CD4-positive, alpha-beta T cell (primary cell): Measurements from ENCODE around the gene STIM1. TPM values are rescaled to one million over a fixed set of nuclear protein-coding genes. Genes with fewer than 3 reads are reported as not detected.

ENCODE experiments used
- ATAC-seq: fragments of 200-7000 bp; cut with Tn5 transposase; one replicate; pipeline ENCODE4 v1.10.0; 2022; ENCODE audit warnings: mild to moderate bottlenecking; ENCODE audit not compliant: poor library complexity
- CTCF ChIA-PET: fragments of 350-600 bp; sonication (Branson Sonifier 250); formaldehyde crosslinking; loops from one replicate; lab custom pipeline; 2021; ENCODE audit warnings: antibody characterized with exemption, inconsistent platforms; lab: Charles Lee
- POLR2A ChIA-PET: fragments of 350-600 bp; sonication (Branson Sonifier 250); formaldehyde crosslinking; loops from one replicate; lab custom pipeline; 2021; ENCODE audit warnings: antibody characterized with exemption, inconsistent platforms; lab: Charles Lee
- DNase-seq, 14 experiments: peaks; one replicate each; pipeline ENCODE4 v3.0.0-alpha.2; 2013 to 2020; ENCODE audit warnings: mixed read lengths in 2 of 14
- H3K27ac ChIP-seq, 2 donors: one replicate each; pipeline versions ENCODE4 v1.5.1 to v1.7.0; 2013; ENCODE audit warnings: low read length in 2 of 2, low read depth in 1 of 2, mild to moderate bottlenecking in 1 of 2
- H3K27me3 ChIP-seq, 2 experiments: 1 replicate in 1 of 2; 2 replicates in 1 of 2; pipeline versions ENCODE4 v1.6.1 to v1.7.0; 2013; ENCODE audit warnings: low read length in 2 of 2, control low read depth in 1 of 2, mild to moderate bottlenecking in 1 of 2, moderate library complexity in 1 of 2; ENCODE audit not compliant: insufficient read depth in 2 of 2, control insufficient read depth in 1 of 2
- H3K36me3 ChIP-seq: one replicate; pipeline ENCODE4 v1.6.1; 2013; ENCODE audit warnings: low read length, control low read depth; ENCODE audit not compliant: insufficient read depth
- H3K4me1 ChIP-seq: one replicate; pipeline ENCODE4 v1.6.1; 2013; ENCODE audit warnings: low read length, control low read depth; ENCODE audit not compliant: insufficient read depth
- H3K4me3 ChIP-seq: one replicate; pipeline ENCODE4 v1.5.1; 2013; ENCODE audit warnings: mild to moderate bottlenecking, low read length, moderate library complexity
- H3K9me3 ChIP-seq, 2 experiments: 1 replicate in 1 of 2; 2 replicates in 1 of 2; pipeline versions ENCODE4 v1.6.1 to v1.7.0; 2013; ENCODE audit warnings: low read length in 2 of 2, mild to moderate bottlenecking in 2 of 2, control low read depth in 1 of 2, moderate library complexity in 1 of 2; ENCODE audit not compliant: control insufficient read depth in 1 of 2, insufficient read depth in 1 of 2
- H3K27ac Mint-ChIP-seq: one replicate; pipeline ENCODE4 v1.8.0; 2020; ENCODE audit warnings: mixed read lengths
- H3K27me3 Mint-ChIP-seq: one replicate; pipeline ENCODE4 v1.8.0; 2021; ENCODE audit warnings: mixed read lengths
- H3K36me3 Mint-ChIP-seq: one replicate; pipeline ENCODE4 v1.8.0; 2021; ENCODE audit warnings: low read depth, mixed read lengths
- H3K4me1 Mint-ChIP-seq: one replicate; pipeline ENCODE4 v1.8.0; 2021; ENCODE audit warnings: low read depth, mixed read lengths
- H3K4me3 Mint-ChIP-seq: one replicate; pipeline ENCODE4 v1.8.0; 2020; ENCODE audit warnings: mild to moderate bottlenecking, mixed read lengths
- H3K9me3 Mint-ChIP-seq: one replicate; pipeline ENCODE4 v1.8.0; 2020; ENCODE audit warnings: mixed read lengths
- intact Hi-C, 2 experiments: fragments of 100-400 bp; cut with DNase I in 1 of 2; cut with micrococcal nuclease in 1 of 2; formaldehyde crosslinking; loops; one replicate each; pipeline versions ENCODE4 v1.15.1 to v1.9.0; 2023 to 2025; cut with DNase I, micrococcal nuclease
- total RNA-seq, 174 experiments: library from RNA in 2 of 174; stranded (reverse) in 2 of 174; gene quantifications; one replicate each; pipeline ENCODE4 v1.2.3 and lab custom pipeline; 2021 to 2026
- TF ChIP-seq, protein P1 (sequence below): fragments of 200-600 bp; IDR thresholded peaks from one replicate; pipeline ENCODE4 v1.8.0; 2022; ENCODE audit warnings: antibody characterized with exemption, mild to moderate bottlenecking

The STIM1 gene
- total RNA-seq, 2 experiments from 2014 or later = 89.0 to 94.9 TPM

DNA sequence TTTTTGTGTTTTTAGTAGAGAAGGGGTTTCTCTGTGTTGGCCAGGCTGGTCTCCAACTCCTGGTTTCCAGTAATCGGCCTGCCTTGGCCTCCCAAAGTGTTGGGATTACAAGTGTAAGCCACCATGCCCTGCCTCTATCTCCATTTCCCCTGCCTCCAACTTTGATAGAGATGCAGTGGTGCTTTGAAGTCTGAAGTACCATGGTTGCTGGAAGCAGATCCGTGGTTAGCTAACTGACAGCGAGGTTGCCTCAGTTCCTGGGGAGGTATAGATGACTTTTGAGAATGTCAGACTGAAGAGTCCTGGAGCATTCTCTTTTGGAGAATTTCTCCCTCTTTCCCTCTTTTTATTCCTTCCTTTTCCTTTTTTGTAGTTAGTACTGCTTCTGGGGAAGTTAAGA, 127.6 kb downstream of the STIM1 start:
- Histone ChIP-seq H3K36me3 (peaks cover 4% of the 10 kb centered on the region), H3K27me3 (no peaks in the 10 kb centered on the region), H3K4me3 (no peak overlapping the region), H3K27ac (no peak overlapping the region), H3K4me1 (peaks cover 33% of the 10 kb centered on the region), H3K9me3 (no peaks in the 10 kb centered on the region)
- ChIA-PET POLR2A (interaction anchor here (1.0 to 2.7 kb wide), 5 partner anchors 19 to 134 kb away, joined by 3 to 15 read pairs (median 5); partner anchors contain the start of gene STIM1), CTCF (no interaction called here)
- H3K4me3 Mint-ChIP-seq = no peak overlapping the region
- H3K36me3 Mint-ChIP-seq = peaks cover 45% of the 10 kb centered on the region
- ATAC-seq (peak; percentile 35), DNase-seq (peak in 2 of 14 experiments; percentile 8 to 23)
- intact Hi-C loops = no loop called here
- TF ChIP-seq, protein P1, sequence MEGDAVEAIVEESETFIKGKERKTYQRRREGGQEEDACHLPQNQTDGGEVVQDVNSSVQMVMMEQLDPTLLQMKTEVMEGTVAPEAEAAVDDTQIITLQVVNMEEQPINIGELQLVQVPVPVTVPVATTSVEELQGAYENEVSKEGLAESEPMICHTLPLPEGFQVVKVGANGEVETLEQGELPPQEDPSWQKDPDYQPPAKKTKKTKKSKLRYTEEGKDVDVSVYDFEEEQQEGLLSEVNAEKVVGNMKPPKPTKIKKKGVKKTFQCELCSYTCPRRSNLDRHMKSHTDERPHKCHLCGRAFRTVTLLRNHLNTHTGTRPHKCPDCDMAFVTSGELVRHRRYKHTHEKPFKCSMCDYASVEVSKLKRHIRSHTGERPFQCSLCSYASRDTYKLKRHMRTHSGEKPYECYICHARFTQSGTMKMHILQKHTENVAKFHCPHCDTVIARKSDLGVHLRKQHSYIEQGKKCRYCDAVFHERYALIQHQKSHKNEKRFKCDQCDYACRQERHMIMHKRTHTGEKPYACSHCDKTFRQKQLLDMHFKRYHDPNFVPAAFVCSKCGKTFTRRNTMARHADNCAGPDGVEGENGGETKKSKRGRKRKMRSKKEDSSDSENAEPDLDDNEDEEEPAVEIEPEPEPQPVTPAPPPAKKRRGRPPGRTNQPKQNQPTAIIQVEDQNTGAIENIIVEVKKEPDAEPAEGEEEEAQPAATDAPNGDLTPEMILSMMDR = no peak
- no peaks in the 10 kb centered on the region for H3K9me3 Mint-ChIP-seq
- peak overlapping the region; percentile 19 for H3K27ac Mint-ChIP-seq
- no peaks in the 10 kb centered on the region for H3K27me3 Mint-ChIP-seq
- peaks cover 94% of the 10 kb centered on the region for H3K4me1 Mint-ChIP-seq

DNA sequence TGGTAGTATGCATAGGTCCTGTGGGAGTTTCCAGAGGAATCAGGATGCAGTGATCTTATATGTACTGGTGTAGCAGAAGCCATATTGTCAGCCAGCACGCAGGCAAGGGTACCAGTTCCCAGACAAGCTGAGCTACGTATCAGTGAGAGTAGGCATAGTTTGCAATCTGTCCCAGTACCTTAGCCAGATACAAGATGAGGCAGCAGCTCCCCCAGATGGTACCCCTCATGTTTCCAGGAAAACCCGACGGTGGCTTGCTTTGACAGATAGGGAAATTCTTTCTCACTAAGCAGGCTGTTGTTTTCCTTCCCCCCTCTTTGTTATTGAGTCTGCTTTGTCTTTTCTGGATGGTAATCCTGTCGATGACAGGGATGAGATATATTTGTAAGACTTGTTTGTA, 129.4 kb downstream of the STIM1 start:
- peaks cover 0 to 4% of the 10 kb centered on the region in 2 experiments for H3K9me3 ChIP-seq
- ATAC-seq (peak; percentile 71), DNase-seq (peak in 12 of 14 experiments; percentile 7 to 64 (median 34))
- Mint-ChIP-seq H3K4me3 (no peak overlapping the region), H3K9me3 (no peaks in the 10 kb centered on the region), H3K36me3 (peaks cover 38% of the 10 kb centered on the region), H3K27ac (peak overlapping the region; percentile 79), H3K27me3 (no peaks in the 10 kb centered on the region), H3K4me1 (peaks cover 93% of the 10 kb centered on the region)
- H3K27ac ChIP-seq = no peak overlapping the region
- TF ChIP-seq, protein P1 = peak; percentile 42
- CTCF ChIA-PET = interaction anchor here (0.6 to 2.0 kb wide), 7 partner anchors 8 to 177 kb away, joined by 3 to 14 read pairs (median 4); partner anchors contain the start of genes PGAP2 and STIM1
- H3K4me1 ChIP-seq = peaks cover 26% of the 10 kb centered on the region
- no peaks in the 10 kb centered on the region for H3K27me3 ChIP-seq
- POLR2A ChIA-PET = interaction anchor here (0.5 to 2.7 kb wide), 6 partner anchors 32 to 146 kb away, joined by 3 to 15 read pairs (median 5); partner anchors contain the start of gene STIM1
- H3K36me3 ChIP-seq = peaks cover 4% of the 10 kb centered on the region
- H3K4me3 ChIP-seq = no peak overlapping the region
- intact Hi-C loops = loop anchor here (2.0 to 5.0 kb wide), 3 partner anchors 38 to 134 kb away; partner anchors contain the start of gene STIM1 (in 1 of the 2)

DNA sequence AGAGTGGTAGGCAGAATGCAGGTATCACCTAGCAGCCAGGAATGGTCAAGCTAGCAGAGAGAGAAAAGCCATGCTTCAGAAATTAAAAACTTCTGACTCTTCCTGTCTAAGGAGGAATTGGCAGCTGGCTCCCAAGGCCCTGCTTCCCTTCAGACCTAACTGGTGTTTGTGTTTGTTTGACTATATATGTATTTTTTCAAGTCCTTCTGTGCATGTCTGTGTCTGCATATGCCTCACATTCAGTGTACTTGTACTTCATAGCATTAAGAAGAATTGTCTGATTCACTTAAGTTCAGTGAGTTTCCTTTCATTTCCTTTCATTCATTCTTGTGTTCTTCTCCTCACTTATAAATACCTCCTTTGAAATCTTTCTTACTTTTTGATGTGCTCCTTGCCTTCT, 130.2 kb downstream of the STIM1 start:
- H3K9me3 ChIP-seq = peaks cover 0 to 4% of the 10 kb centered on the region in 2 experiments
- peaks cover 4% of the 10 kb centered on the region for H3K36me3 ChIP-seq
- TF ChIP-seq, protein P1 = no peak
- ChIA-PET POLR2A (interaction anchor here (1.3 kb wide), 1 partner anchor 147 kb away, joined by 3 read pairs; no protein-coding TSS in a partner anchor), CTCF (interaction anchor here (2.0 kb wide), 1 partner anchor 131 kb away, joined by 14 read pairs; the partner anchor contains the start of gene STIM1)
- Mint-ChIP-seq H3K4me3 (no peak overlapping the region), H3K4me1 (peaks cover 93% of the 10 kb centered on the region), H3K36me3 (peaks cover 40% of the 10 kb centered on the region), H3K27me3 (no peaks in the 10 kb centered on the region), H3K27ac (peak overlapping the region; percentile 79), H3K9me3 (no peaks in the 10 kb centered on the region)
- peaks cover 26% of the 10 kb centered on the region for H3K4me1 ChIP-seq
- ATAC-seq = no peak
- no peak overlapping the region for H3K4me3 ChIP-seq
- no peak for DNase-seq
- H3K27ac ChIP-seq = no peak overlapping the region
- H3K27me3 ChIP-seq = no peaks in the 10 kb centered on the region
- intact Hi-C loops = loop anchor here (2.0 to 5.0 kb wide), 3 partner anchors 38 to 135 kb away; partner anchors contain the start of gene STIM1 (in 1 of the 2)
